ENCODE data around the gene PDLIM5.

Gene PDLIM5

GRCh38 chr4:94412019-94412657, 39.6 kb upstream of the PDLIM5 start:
- TF ChIP-seq REST (IDR thresholded peaks at IDR 0.05; ENCODE audit: insufficient read depth in 1 of 2, low read depth in 2 of 2, low read length in 2 of 2), result no peak
- no peak for TF ChIP-seq TAF1 (IDR thresholded peaks at IDR 0.05; ENCODE audit: borderline replicate concordance, insufficient read depth, low read length)
- no peak for TF ChIP-seq POLR2AphosphoS5 (IDR thresholded peaks at IDR 0.05; ENCODE audit: low read depth, low read length)
- no peak for TF ChIP-seq SIN3A (IDR thresholded peaks at IDR 0.05; ENCODE audit: borderline replicate concordance, insufficient read depth, low read length)
- TF ChIP-seq FOXP2 (optimal IDR thresholded peaks at IDR 0.05; ENCODE audit: borderline replicate concordance, extremely low read depth, extremely low read length, insufficient read depth), result no peak

GRCh38 chr4:94412658-94413038, 39.1 kb upstream of the PDLIM5 start:
- no peak for TF ChIP-seq FOXP2 (optimal IDR thresholded peaks at IDR 0.05; ENCODE audit: borderline replicate concordance, extremely low read depth, extremely low read length, insufficient read depth)
- no peak for TF ChIP-seq TAF1 (IDR thresholded peaks at IDR 0.05; ENCODE audit: borderline replicate concordance, insufficient read depth, low read length)

GRCh38 chr4:94413085-94413840, 38.5 kb upstream of the PDLIM5 start:
- TF ChIP-seq REST (IDR thresholded peaks at IDR 0.05; ENCODE audit: insufficient read depth in 1 of 2, low read depth in 2 of 2, low read length in 2 of 2) (no peak), TAF1 (IDR thresholded peaks at IDR 0.05; ENCODE audit: borderline replicate concordance, insufficient read depth, low read length) (no peak), POLR2AphosphoS5 (IDR thresholded peaks at IDR 0.05; ENCODE audit: low read depth, low read length) (no peak), SIN3A (IDR thresholded peaks at IDR 0.05; ENCODE audit: borderline replicate concordance, insufficient read depth, low read length) (no peak), FOXP2 (optimal IDR thresholded peaks at IDR 0.05; ENCODE audit: borderline replicate concordance, extremely low read depth, extremely low read length, insufficient read depth) (no peak)

GRCh38 chr4:94414907-94415306, 36.8 kb upstream of the PDLIM5 start:
- TF ChIP-seq POLR2AphosphoS5 (IDR thresholded peaks at IDR 0.05; ENCODE audit: low read depth, low read length), result no peak
- no peak for TF ChIP-seq TAF1 (IDR thresholded peaks at IDR 0.05; ENCODE audit: borderline replicate concordance, insufficient read depth, low read length)
- no peak for TF ChIP-seq FOXP2 (optimal IDR thresholded peaks at IDR 0.05; ENCODE audit: borderline replicate concordance, extremely low read depth, extremely low read length, insufficient read depth)
- no peak for TF ChIP-seq REST (IDR thresholded peaks at IDR 0.05; ENCODE audit: insufficient read depth in 1 of 2, low read depth in 2 of 2, low read length in 2 of 2)
- no peak for TF ChIP-seq SIN3A (IDR thresholded peaks at IDR 0.05; ENCODE audit: borderline replicate concordance, insufficient read depth, low read length)

- TF ChIP-seq REST (IDR thresholded peaks at IDR 0.05; ENCODE audit: insufficient read depth in 1 of 2, low read depth in 2 of 2, low read length in 2 of 2) (no peak), FOXP2 (optimal IDR thresholded peaks at IDR 0.05; ENCODE audit: borderline replicate concordance, extremely low read depth, extremely low read length, insufficient read depth) (no peak), SIN3A (IDR thresholded peaks at IDR 0.05; ENCODE audit: borderline replicate concordance, insufficient read depth, low read length) (no peak), TAF1 (IDR thresholded peaks at IDR 0.05; ENCODE audit: borderline replicate concordance, insufficient read depth, low read length) (no peak), POLR2AphosphoS5 (IDR thresholded peaks at IDR 0.05; ENCODE audit: low read depth, low read length) (no peak)
Observed at GRCh38 chr4:94415448-94415847, 36.3 kb upstream of the PDLIM5 start.
